A673 (cell line): ENCODE measurements around the gene TMPO.

Experiments
- EZH2 ChIP-seq: fragments of 200-600 bp; sonication (generic); IDR thresholded peaks from 2 replicates; pipeline ENCODE4 v1.6.1; 2017; ENCODE audit warnings: borderline replicate concordance, low read depth, mild to moderate bottlenecking, mixed read lengths, antibody characterized with exemption, low read length; ENCODE audit not compliant: poor library complexity, severe bottlenecking
- TF ChIP-seq, protein P1 (sequence below): fragments of 300-800, 200-600 bp; sonication (generic); conservative IDR thresholded peaks from 2 replicates; pipeline ENCODE4 v1.5.1; 2017; ENCODE audit warnings: low read depth, mild to moderate bottlenecking, antibody characterized with exemption, low read length, moderate library complexity, mixed read lengths

DNA sequence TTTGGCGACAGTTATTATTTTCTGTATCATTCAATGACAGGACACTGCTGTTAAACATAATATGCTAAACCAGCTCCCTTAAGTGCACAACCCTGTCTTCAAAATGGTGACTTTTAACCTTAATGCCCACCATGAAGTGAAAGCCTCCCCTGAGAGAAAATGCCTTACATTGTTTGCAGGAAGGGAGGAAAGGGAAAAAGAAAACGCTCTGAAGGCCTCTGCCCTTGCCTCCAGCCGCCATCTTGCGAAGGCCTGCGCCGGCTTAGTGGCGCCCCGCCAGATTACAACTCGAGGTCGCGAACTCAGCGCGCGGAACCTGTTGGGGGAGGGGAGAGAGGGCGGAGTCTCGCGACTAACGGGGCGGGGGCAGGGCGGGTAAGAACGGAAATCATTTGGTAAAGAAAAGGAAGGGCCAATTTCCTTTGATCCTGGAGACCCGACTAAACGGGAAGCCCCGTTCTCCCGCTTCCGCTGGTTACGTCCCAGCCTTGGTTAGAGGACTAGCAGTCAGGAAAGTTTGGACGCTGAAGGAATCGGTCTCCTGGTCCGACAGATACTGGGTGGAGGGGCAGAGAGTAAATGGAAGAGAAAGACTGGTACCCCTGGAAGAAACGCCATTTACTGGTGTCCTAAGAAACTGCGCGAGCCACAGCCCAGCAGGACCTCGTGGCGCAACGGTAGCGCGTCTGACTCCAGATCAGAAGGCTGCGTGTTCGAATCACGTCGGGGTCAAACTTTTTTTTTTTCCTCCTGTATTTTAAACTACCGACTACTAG, 11.6 kb upstream of the TMPO start:
- TF ChIP-seq, protein P1, sequence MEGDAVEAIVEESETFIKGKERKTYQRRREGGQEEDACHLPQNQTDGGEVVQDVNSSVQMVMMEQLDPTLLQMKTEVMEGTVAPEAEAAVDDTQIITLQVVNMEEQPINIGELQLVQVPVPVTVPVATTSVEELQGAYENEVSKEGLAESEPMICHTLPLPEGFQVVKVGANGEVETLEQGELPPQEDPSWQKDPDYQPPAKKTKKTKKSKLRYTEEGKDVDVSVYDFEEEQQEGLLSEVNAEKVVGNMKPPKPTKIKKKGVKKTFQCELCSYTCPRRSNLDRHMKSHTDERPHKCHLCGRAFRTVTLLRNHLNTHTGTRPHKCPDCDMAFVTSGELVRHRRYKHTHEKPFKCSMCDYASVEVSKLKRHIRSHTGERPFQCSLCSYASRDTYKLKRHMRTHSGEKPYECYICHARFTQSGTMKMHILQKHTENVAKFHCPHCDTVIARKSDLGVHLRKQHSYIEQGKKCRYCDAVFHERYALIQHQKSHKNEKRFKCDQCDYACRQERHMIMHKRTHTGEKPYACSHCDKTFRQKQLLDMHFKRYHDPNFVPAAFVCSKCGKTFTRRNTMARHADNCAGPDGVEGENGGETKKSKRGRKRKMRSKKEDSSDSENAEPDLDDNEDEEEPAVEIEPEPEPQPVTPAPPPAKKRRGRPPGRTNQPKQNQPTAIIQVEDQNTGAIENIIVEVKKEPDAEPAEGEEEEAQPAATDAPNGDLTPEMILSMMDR = no peak
- no peak for TF ChIP-seq EZH2
